H1 (cell line): ENCODE results near the gene PLVAP. TPM values are rescaled to one million over a fixed set of nuclear protein-coding genes. Genes with fewer than 3 reads are reported as not detected.
A peak's percentile ranks its signal among the peaks of the same experiment; 100 is the strongest.

ENCODE experiments used
- CTCF ChIA-PET: fragments of 300-600 bp; sonication (Branson Sonifier 250); formaldehyde crosslinking; loops from one replicate; lab custom pipeline; 2021; ENCODE audit not compliant: partially characterized antibody; lab: Charles Lee
- POLR2A ChIA-PET: fragments of 300-600 bp; sonication (Branson Sonifier 250); formaldehyde crosslinking; loops from one replicate; lab custom pipeline; 2021; ENCODE audit warnings: inconsistent platforms; ENCODE audit not compliant: partially characterized antibody; lab: Charles Lee
- DNase-seq, 2 experiments: peaks; one replicate each; pipeline versions ENCODE4 v3.0.0 to v3.0.0-alpha.2; 2010 to 2022; ENCODE audit warnings: low spot score in 2 of 2, low read depth in 1 of 2, mixed read lengths in 1 of 2
- FAIRE-seq: peaks from 2 replicates; lab custom pipeline; 2011; peaks lifted over from hg19 to GRCh38; lab: Jason Lieb, UNC
- H2AFZ ChIP-seq: 2 replicates; pipeline ENCODE4 v1.8.1; 2012; ENCODE audit warnings: low read length, inconsistent platforms
- H2AK5ac ChIP-seq: 2 replicates; pipeline ENCODE4 v1.6.1; 2013; ENCODE audit warnings: low read depth, low read length
- H2BK120ac ChIP-seq: replicated peaks from 2 replicates; pipeline ENCODE3; 2013; ENCODE audit warnings: low read depth, low read length, inconsistent platforms
- H2BK12ac ChIP-seq: 2 replicates; pipeline ENCODE4 v1.6.1; 2013; ENCODE audit warnings: low read depth, low read length
- H2BK15ac ChIP-seq: 2 replicates; pipeline ENCODE4 v1.6.1; 2013; ENCODE audit warnings: low read length
- H2BK20ac ChIP-seq: 2 replicates; pipeline ENCODE4 v1.6.1; 2013; ENCODE audit warnings: low read length
- H2BK5ac ChIP-seq: 2 replicates; pipeline ENCODE4 v1.6.1; 2013; ENCODE audit warnings: low read depth, low read length
- H3K14ac ChIP-seq: 2 replicates; pipeline ENCODE4 v1.6.1; 2013; ENCODE audit warnings: inconsistent platforms; ENCODE audit not compliant: insufficient read length
- H3K18ac ChIP-seq: 2 replicates; pipeline ENCODE4 v1.6.1; 2013; ENCODE audit warnings: low read length; ENCODE audit errors: extremely low read depth
- H3K23ac ChIP-seq: 2 replicates; pipeline ENCODE4 v1.6.1; 2013; ENCODE audit warnings: inconsistent platforms; ENCODE audit not compliant: insufficient read length
- H3K23me2 ChIP-seq: 2 replicates; pipeline ENCODE4 v1.6.1; 2013; ENCODE audit warnings: low read depth, low read length
- H3K27ac ChIP-seq: 2 replicates; pipeline ENCODE4 v1.6.1; 2011; ENCODE audit warnings: low read depth, low read length, inconsistent platforms
- H3K27me3 ChIP-seq, 4 experiments: replicated peaks in 1 of 4; 1 replicate in 1 of 4; 2 replicates in 3 of 4; pipeline versions ENCODE4 v1.6.1 to v1.8.1; 2011 to 2013; ENCODE audit warnings: low read length in 3 of 4, mild to moderate bottlenecking in 3 of 4, inconsistent platforms in 2 of 4, mixed read lengths in 2 of 4, moderate library complexity in 1 of 4; ENCODE audit not compliant: control insufficient read depth in 3 of 4, insufficient read depth in 3 of 4; ENCODE audit errors: extremely low read depth in 1 of 4
- H3K36me3 ChIP-seq, 4 experiments: 2 replicates each; pipeline versions ENCODE4 v1.6.1 to v1.8.1; 2011 to 2013; ENCODE audit warnings: mild to moderate bottlenecking in 4 of 4, low read length in 3 of 4, moderate library complexity in 2 of 4, control low read depth in 1 of 4, inconsistent platforms in 1 of 4; ENCODE audit not compliant: insufficient read depth in 4 of 4, control insufficient read depth in 2 of 4
- H3K4ac ChIP-seq: replicated peaks from 2 replicates; pipeline ENCODE3; 2013; ENCODE audit warnings: low read length, low read depth, mixed read lengths, inconsistent platforms; ENCODE audit not compliant: insufficient read length
- H3K4me1 ChIP-seq, 4 experiments: replicated peaks in 1 of 4; 1 replicate in 1 of 4; 2 replicates in 3 of 4; pipeline versions ENCODE4 v1.6.1 to v1.8.1; 2011 to 2013; ENCODE audit warnings: low read length in 3 of 4, inconsistent platforms in 2 of 4, mixed read lengths in 1 of 4; ENCODE audit not compliant: insufficient read depth in 4 of 4, control insufficient read depth in 3 of 4
- H3K4me2 ChIP-seq, 2 experiments: 2 replicates each; pipeline versions ENCODE4 v1.6.1 to v1.8.1; 2011 to 2013; ENCODE audit warnings: low read depth in 2 of 2, low read length in 2 of 2, control low read depth in 1 of 2, inconsistent platforms in 1 of 2, mild to moderate bottlenecking in 1 of 2; ENCODE audit not compliant: insufficient read depth in 1 of 2
- H3K4me3 ChIP-seq, 4 experiments: fragments of 200-600, 300-600 bp in 1 of 4; sonication (generic), shearing (Covaris generic), sonication (Bioruptor Twin) in 1 of 4; 2 replicates each; pipeline versions ENCODE4 v1.5.1 to v1.8.1; 2011 to 2016; ENCODE audit warnings: low read length in 4 of 4, low read depth in 3 of 4, control low read depth in 2 of 4, inconsistent platforms in 2 of 4, mild to moderate bottlenecking in 2 of 4, mixed read lengths in 1 of 4, moderate library complexity in 1 of 4; ENCODE audit not compliant: insufficient read depth in 2 of 4; ENCODE audit errors: extremely low read depth in 1 of 4
- H3K56ac ChIP-seq: replicated peaks from 2 replicates; pipeline ENCODE3; 2013; ENCODE audit warnings: low read depth, mild to moderate bottlenecking, mixed read lengths, low read length, inconsistent platforms; ENCODE audit not compliant: insufficient read length
- H3K79me1 ChIP-seq: 2 replicates; pipeline ENCODE4 v1.6.1; 2013; ENCODE audit warnings: low read depth, low read length, control low read depth
- H3K79me2 ChIP-seq, 2 experiments: 2 replicates each; pipeline versions ENCODE4 v1.6.1 to v1.8.1; 2012 to 2013; ENCODE audit warnings: low read length in 2 of 2, mild to moderate bottlenecking in 2 of 2, inconsistent platforms in 1 of 2; ENCODE audit not compliant: insufficient read depth in 2 of 2, control insufficient read depth in 1 of 2
- H3K9ac ChIP-seq, 4 experiments: replicated peaks in 1 of 4; 1 replicate in 1 of 4; 2 replicates in 3 of 4; pipeline versions ENCODE4 v1.6.1 to v1.8.1; 2011 to 2013; ENCODE audit warnings: low read depth in 3 of 4, low read length in 3 of 4, control low read depth in 2 of 4, mild to moderate bottlenecking in 2 of 4, moderate library complexity in 2 of 4, inconsistent platforms in 1 of 4; ENCODE audit errors: extremely low read depth in 1 of 4
- H3K9me3 ChIP-seq, 2 experiments: 2 replicates each; pipeline versions ENCODE4 v1.6.1 to v1.8.1; 2012 to 2013; ENCODE audit warnings: mild to moderate bottlenecking in 2 of 2, moderate library complexity in 2 of 2, control low read depth in 1 of 2, inconsistent platforms in 1 of 2, low read depth in 1 of 2, low read length in 1 of 2, mixed read lengths in 1 of 2; ENCODE audit not compliant: insufficient read depth in 2 of 2
- H4K20me1 ChIP-seq, 2 experiments: replicated peaks in 1 of 2; 2 replicates each; pipeline versions ENCODE3 to v1.8.1; 2011 to 2013; ENCODE audit warnings: inconsistent platforms in 2 of 2, low read length in 2 of 2, mild to moderate bottlenecking in 1 of 2; ENCODE audit not compliant: insufficient read depth in 2 of 2, control insufficient read depth in 1 of 2
- H4K5ac ChIP-seq: 2 replicates; pipeline ENCODE4 v1.6.1; 2013; ENCODE audit warnings: low read length, low read depth, mixed read lengths, inconsistent platforms; ENCODE audit not compliant: insufficient read length
- H4K8ac ChIP-seq: 2 replicates; pipeline ENCODE4 v1.8.0; 2013; ENCODE audit warnings: mild to moderate bottlenecking, moderate library complexity, low read length, inconsistent platforms; ENCODE audit not compliant: insufficient read depth; ENCODE audit errors: extremely low read depth
- H4K91ac ChIP-seq: replicated peaks from 2 replicates; pipeline ENCODE3; 2013; ENCODE audit warnings: low read length, mixed read lengths, inconsistent platforms; ENCODE audit not compliant: insufficient read length
- CEBPB ChIP-seq: IDR thresholded peaks from 2 replicates; pipeline ENCODE4 v1.6.1; 2012; ENCODE audit warnings: low read depth, low read length
- GABPA ChIP-seq: IDR thresholded peaks from 2 replicates; pipeline ENCODE4 v1.6.1; 2011; ENCODE audit warnings: mild to moderate bottlenecking, low read length, moderate library complexity, borderline replicate concordance; ENCODE audit not compliant: insufficient read depth
- JUND ChIP-seq: IDR thresholded peaks from 2 replicates; pipeline ENCODE4 v1.6.1; 2011; ENCODE audit warnings: mild to moderate bottlenecking, improper control_type of control experiment, low read length
- KDM4A ChIP-seq: IDR thresholded peaks from one replicate; pipeline ENCODE4 v1.7.1; 2012; ENCODE audit warnings: low read depth, mild to moderate bottlenecking, moderate library complexity, low read length, inconsistent platforms; ENCODE audit not compliant: severe bottlenecking
- MAFK ChIP-seq: IDR thresholded peaks from 2 replicates; pipeline ENCODE4 v1.6.1; 2012; ENCODE audit warnings: low read depth, mild to moderate bottlenecking, improper control_type of control experiment, low read length
- POLR2AphosphoS5 ChIP-seq: IDR thresholded peaks from 2 replicates; pipeline ENCODE4 v1.6.1; 2011; ENCODE audit warnings: low read depth, low read length
- POU5F1 ChIP-seq: IDR thresholded peaks from 2 replicates; pipeline ENCODE4 v1.6.1; 2011; ENCODE audit warnings: low read depth, mild to moderate bottlenecking, low read length, moderate library complexity
- RFX5 ChIP-seq: IDR thresholded peaks from 2 replicates; pipeline ENCODE4 v1.6.1; 2011; ENCODE audit warnings: low read depth, low read length, improper control_type of control experiment, borderline replicate concordance
- SP1 ChIP-seq: IDR thresholded peaks from 2 replicates; pipeline ENCODE4 v1.6.1; 2011; ENCODE audit warnings: low read depth, low read length
- TCF12 ChIP-seq: IDR thresholded peaks from 2 replicates; pipeline ENCODE4 v1.6.1; 2011; ENCODE audit warnings: low read depth, mild to moderate bottlenecking, low read length
- WGBS, 2 experiments: shearing (Covaris generic) in 1 of 2; methylation state at CpG; one replicate each; pipeline versions ENCODE4 v1.1.6 to v1.1.7; 2013 to 2015; ENCODE audit warnings: low lambda C conversion rate in 2 of 2, mixed read lengths in 2 of 2, inconsistent platforms in 1 of 2, low coverage in 1 of 2, missing lambda C conversion rate in 1 of 2; ENCODE audit not compliant: insufficient replicate concordance in 2 of 2, insufficient coverage in 1 of 2, insufficient read length in 1 of 2; ENCODE audit errors: extremely low coverage in 1 of 2, missing lambda C conversion rate in 1 of 2; 5-methylcytosine and 5-hydroxymethylcytosine counted together
- polyA plus RNA-seq, 7 experiments: library from polyadenylated mRNA; depleted of rRNA in 3 of 7; stranded (reverse) in 5 of 7; unstranded in 2 of 7; fragments of >200 nt in 5 of 7; fragments of 200-250 nt in 2 of 7; gene quantifications; 1 replicate in 5 of 7; 2 replicates in 1 of 7; 4 replicates in 1 of 7; pipeline versions ENCODE4 v1.2.1 to v1.2.3, GENCODE V29; 2011 to 2013; ENCODE audit warnings: missing spikeins in 2 of 7, mixed read lengths in 2 of 7
- total RNA-seq: library from RNA; stranded (reverse); fragmentation: NEBNext Ultra II Directional; extraction: Animal tissue kit (Norgen Biotek cat#: 25700); gene quantifications from 2 replicates; pipeline ENCODE4 v1.2.1, GENCODE V29; 2021

Gene PLVAP
- total and polyA plus RNA-seq, 2 of the 8 experiments (the other 6 are each of a cell fraction or from before 2014, with no cell fraction given): 0.32 TPM; not detected in 1

DNA sequence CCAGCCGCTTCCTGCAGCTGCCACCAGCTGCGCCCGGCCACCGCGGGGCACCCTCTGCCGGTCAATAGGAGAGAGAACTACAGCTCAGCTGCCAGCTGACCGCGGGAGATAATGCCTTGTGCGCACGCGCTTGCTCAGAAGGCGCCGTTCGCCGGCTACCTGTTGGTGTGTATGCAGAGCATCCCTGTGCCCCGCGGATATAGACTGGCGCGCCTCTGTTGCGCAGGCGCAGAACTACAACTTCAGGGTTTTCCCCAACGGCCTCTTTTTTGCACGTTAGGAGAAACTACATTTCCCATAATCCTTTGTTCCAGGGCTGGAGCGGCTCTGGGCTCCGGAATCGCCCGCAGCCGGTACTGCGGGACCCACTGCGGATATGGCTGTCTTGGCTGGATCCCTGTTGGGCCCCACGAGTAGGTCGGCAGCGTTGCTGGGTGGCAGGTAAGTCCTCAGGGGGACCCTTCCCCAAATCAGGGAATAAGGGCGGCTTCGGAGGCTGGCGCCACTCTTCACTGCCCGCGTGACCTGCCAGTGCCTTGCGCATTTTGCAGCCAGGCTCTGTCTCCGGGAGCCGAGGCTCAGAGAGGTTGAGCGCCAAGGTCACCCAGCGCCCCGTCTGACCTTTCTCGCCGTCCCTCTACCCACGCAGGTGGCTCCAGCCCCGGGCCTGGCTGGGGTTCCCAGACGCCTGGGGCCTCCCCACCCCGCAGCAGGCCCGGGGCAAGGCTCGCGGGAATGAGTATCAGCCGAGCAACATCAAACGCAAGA, 71.4 kb downstream of the PLVAP start, which contains the start of gene MRPL34:
MRPL34 (plus strand) TSS at position 356 of the 768 bp plus-strand sequence; CDS start at position 377, 21 bp downstream.
- H3K56ac ChIP-seq: peak within 1 kb of the TSS; percentile 88
- peak within 1 kb of the TSS; percentile 21 for H2BK120ac ChIP-seq
- peak within 1 kb of the TSS; percentile 64 for H4K8ac ChIP-seq
- peaks cover 1 to 12% of the 10 kb centered on the region in 2 experiments for H4K20me1 ChIP-seq
- H3K23me2 ChIP-seq: peaks cover 12% of the 10 kb centered on the region
- no peak within 1 kb of the TSS for H3K23ac ChIP-seq
- POLR2A ChIA-PET: interaction anchor here (0.6 to 18.5 kb wide), 13 partner anchors 9 to 138 kb away, joined by 3 to 329 read pairs (median 4); partner anchors contain the start of genes ANO8, BABAM1 and USE1
- CTCF ChIA-PET: interaction anchor here (0.6 to 3.0 kb wide), 19 partner anchors 9 to 224 kb away, joined by 3 to 29 read pairs (median 4); partner anchors contain the start of genes ANO8 and USE1
- no peaks in the 10 kb centered on the region for H3K27me3 ChIP-seq
- 2% methylated on average over 55 of the region's 55 CpGs; no CpG with 5 or more reads in 1 of the 2 experiments for WGBS, 2 experiments
- peak within 1 kb of the TSS; percentile 95 for H3K18ac ChIP-seq
- peak within 1 kb of the TSS; percentile 61; the same call in 1 of the 2 replicates for H2AK5ac ChIP-seq
- H4K5ac ChIP-seq: peak within 1 kb of the TSS; percentile 89
- peak within 1 kb of the TSS; percentile 82 to 90 for H3K4me2 ChIP-seq
- H3K9ac ChIP-seq: peak within 1 kb of the TSS; percentile 68 to 84 (median 82)
- peak within 1 kb of the TSS; percentile 97 for H4K91ac ChIP-seq
- peak within 1 kb of the TSS; percentile 23; the same call in 1 of the 2 replicates for H2BK20ac ChIP-seq
- peaks cover 9% of the 10 kb centered on the region for H3K79me1 ChIP-seq
- peak within 1 kb of the TSS; percentile 92 for H2BK12ac ChIP-seq
- H3K27ac ChIP-seq: peak within 1 kb of the TSS; percentile 81
- H3K4me3 ChIP-seq: peak within 1 kb of the TSS; percentile 75 to 95 (median 80)
- 0 out of 2 replicates have a peak within 1 kb of the TSS, but pooled peaks have one; percentile 30 for H2AFZ ChIP-seq
- H3K36me3 ChIP-seq: peaks cover 0 to 7% (median 0%) of the 10 kb centered on the region in 4 experiments; a peak in 2 of 8 replicates
- H2BK5ac ChIP-seq: peak within 1 kb of the TSS; percentile 96
- peak within 1 kb of the TSS; percentile 72; the same call in 1 of the 2 replicates for H2BK15ac ChIP-seq
- H3K9me3 ChIP-seq: no peaks in the 10 kb centered on the region
- H3K79me2 ChIP-seq: peaks cover 7 to 13% of the 10 kb centered on the region in 2 experiments; a peak in 3 of 4 replicates
- peak; percentile 60 for FAIRE-seq
- peak; percentile 96 to 100 for DNase-seq
- H3K14ac ChIP-seq: no peak within 1 kb of the TSS
- H3K4me1 ChIP-seq: peaks cover 14 to 28% (median 19%) of the 10 kb centered on the region in 4 experiments
- H3K4ac ChIP-seq: peak within 1 kb of the TSS; percentile 75
- TF ChIP-seq GABPA: no peak
- TF ChIP-seq RFX5: no peak
- no peak for TF ChIP-seq MAFK
- TF ChIP-seq SP1: peak; percentile 61; the same call in 1 of the 2 replicates
- TF ChIP-seq TCF12: peak; percentile 94
- TF ChIP-seq POLR2AphosphoS5: peak; percentile 88
- no peak for TF ChIP-seq POU5F1
- no peak for TF ChIP-seq CEBPB
- no peak for TF ChIP-seq JUND
- TF ChIP-seq KDM4A: peak; percentile 67
